K562 (cell line): Measurements from ENCODE around the gene BAHD1. TPM values are rescaled to one million over a fixed set of nuclear protein-coding genes. Genes with fewer than 3 reads are reported as not detected.

Source experiments
- ATAC-seq: fragments of 200-7000 bp; cut with Tn5 transposase; 3 replicates; pipeline ENCODE4 v1.9.1; 2020; ENCODE audit warnings: moderate library complexity
- BruUV-seq: library from RNA; stranded (reverse); fragments of 400-500 nt; replicated peaks from 2 replicates; lab custom pipeline; 2021; lab: Mats Ljungman, UMichigan
- CTCF ChIA-PET: fragments of 300-600 bp; formaldehyde crosslinking; extraction: SDS; loops from one replicate; lab custom pipeline; 2021; ENCODE audit warnings: low intra/inter-chr PET ratio; lab: Yijun Ruan, JAX
- POLR2A ChIA-PET: fragments of 300-600, 350-650 bp; sonication (Branson Sonifier 250); formaldehyde crosslinking; extraction: SDS; loops from one replicate; lab custom pipeline; 2021; ENCODE audit warnings: antibody characterized with exemption, inconsistent platforms; lab: Yijun Ruan, JAX
- DNase-seq, 4 experiments: peaks; one replicate each; pipeline versions ENCODE4 v3.0.0 to v3.0.0-alpha.2; 2011 to 2018; ENCODE audit warnings: low spot score in 3 of 4, mixed read lengths in 3 of 4; ENCODE audit errors: extremely low read depth in 1 of 4
- FAIRE-seq: peaks from 2 replicates; lab custom pipeline; 2011; peaks lifted over from hg19 to GRCh38; lab: Jason Lieb, UNC
- H2AFZ ChIP-seq: 2 replicates; pipeline ENCODE4 v1.6.0; 2011; ENCODE audit warnings: low read depth, low read length, control low read depth, inconsistent platforms
- H3K27ac ChIP-seq: fragments of 200-600 bp; 3 replicates; pipeline ENCODE4 v1.8.0; 2011; ENCODE audit warnings: low read depth, mild to moderate bottlenecking, control low read depth, inconsistent platforms, low read length, moderate library complexity, mixed read lengths; ENCODE audit errors: extremely low read depth
- H3K27me3 ChIP-seq, 2 experiments: fragments of 300-600 bp in 1 of 2; 2 replicates in 1 of 2; 3 replicates in 1 of 2; pipeline versions ENCODE4 v1.6.0 to v1.8.0; 2011; ENCODE audit warnings: inconsistent platforms in 2 of 2, low read length in 2 of 2, mild to moderate bottlenecking in 1 of 2, mixed read lengths in 1 of 2, moderate library complexity in 1 of 2; ENCODE audit not compliant: control insufficient read depth in 2 of 2, insufficient read depth in 2 of 2
- H3K36me3 ChIP-seq: fragments of 300-600 bp; 3 replicates; pipeline ENCODE4 v1.8.0; 2011; ENCODE audit warnings: mild to moderate bottlenecking, low read length, inconsistent platforms; ENCODE audit not compliant: control insufficient read depth, insufficient read depth
- H3K4me1 ChIP-seq, 2 experiments: fragments of 200-600 bp in 1 of 2; replicated peaks in 1 of 2; 2 replicates in 1 of 2; 3 replicates in 1 of 2; pipeline versions ENCODE4 v1.5.1 to v1.8.0; 2011; ENCODE audit warnings: inconsistent platforms in 2 of 2, low read length in 2 of 2, mild to moderate bottlenecking in 1 of 2, mixed read lengths in 1 of 2, moderate library complexity in 1 of 2; ENCODE audit not compliant: control insufficient read depth in 2 of 2, insufficient read depth in 2 of 2
- H3K4me2 ChIP-seq: 2 replicates; pipeline ENCODE4 v1.6.1; 2011; ENCODE audit warnings: low read length, control low read depth, inconsistent platforms, mixed read lengths; ENCODE audit not compliant: insufficient read depth
- H3K4me3 ChIP-seq: fragments of 200-600 bp; sonication (generic), shearing (Covaris generic); 2 replicates; pipeline ENCODE4 v1.5.1; 2016; ENCODE audit warnings: control low read depth, inconsistent platforms
- H3K79me2 ChIP-seq: fragments of 200-600 bp; 3 replicates; pipeline ENCODE4 v1.8.0; 2011; ENCODE audit warnings: low read length, inconsistent platforms; ENCODE audit not compliant: control insufficient read depth, insufficient read depth
- H3K9ac ChIP-seq, 2 experiments: 2 replicates each; pipeline versions ENCODE4 v1.6.0 to v1.6.1; 2011; ENCODE audit warnings: low read depth in 2 of 2, low read length in 2 of 2, control low read depth in 1 of 2, inconsistent platforms in 1 of 2, mild to moderate bottlenecking in 1 of 2, mixed read lengths in 1 of 2; ENCODE audit not compliant: insufficient read depth in 1 of 2
- H3K9me1 ChIP-seq: one replicate; pipeline ENCODE4 v1.6.0; 2011; ENCODE audit warnings: inconsistent platforms, mild to moderate bottlenecking, low read length, moderate library complexity; ENCODE audit not compliant: control insufficient read depth, insufficient read depth
- H3K9me3 ChIP-seq: replicated peaks from 2 replicates; pipeline ENCODE4 v1.5.1; 2011; ENCODE audit warnings: low read depth, low read length, inconsistent platforms; ENCODE audit not compliant: control insufficient read depth, insufficient read depth
- H4K20me1 ChIP-seq: replicated peaks from 2 replicates; pipeline ENCODE4 v1.6.1; 2011; ENCODE audit warnings: low read length, inconsistent platforms, mixed read lengths; ENCODE audit not compliant: control insufficient read depth, insufficient read depth
- BACH1 ChIP-seq: fragments of 200-800 bp; sonication (Bioruptor generic); IDR thresholded peaks from 2 replicates; pipeline ENCODE4 v1.6.1; 2016; ENCODE audit warnings: missing genetic modification characterization, missing compliant biosample characterization
- EGR1 ChIP-seq: fragments of 450-650 bp; conservative IDR thresholded peaks from 2 replicates; pipeline ENCODE4 v1.6.1; 2017; ENCODE audit warnings: mild to moderate bottlenecking
- HNRNPLL ChIP-seq: fragments of 200-400 bp; formaldehyde crosslinking; IDR thresholded peaks from 2 replicates; pipeline ENCODE4 v1.6.1; 2017; ENCODE audit warnings: low read length, low read depth, mild to moderate bottlenecking; ENCODE audit not compliant: poor library complexity, severe bottlenecking
- NR1H2 ChIP-seq: sonication (generic); formaldehyde crosslinking; IDR thresholded peaks from 2 replicates; pipeline ENCODE4 v1.4.0; 2020; ENCODE audit warnings: mild to moderate bottlenecking, missing genetic modification reagents
- NR3C1 ChIP-seq: sonication (generic); formaldehyde crosslinking; IDR thresholded peaks from 2 replicates; pipeline ENCODE4 v1.8.1; 2022; ENCODE audit warnings: missing genetic modification reagents
- RB1 ChIP-seq: fragments of 450-650 bp; IDR thresholded peaks from 2 replicates; pipeline ENCODE4 v1.6.1; 2017; ENCODE audit warnings: low read depth, mild to moderate bottlenecking
- SMARCA5 ChIP-seq: fragments of 450-650 bp; IDR thresholded peaks from 2 replicates; pipeline ENCODE4 v1.6.1; 2016
- SPI1 ChIP-seq: IDR thresholded peaks from 2 replicates; pipeline ENCODE4 v1.6.1; 2011; ENCODE audit warnings: low read depth, low read length, control low read depth, borderline replicate concordance
- WGBS: fragments of 100-300 bp; shearing (Covaris generic); methylation state at CpG from one replicate; pipeline ENCODE4 v1.1.6; 2016; ENCODE audit warnings: low coverage, mixed read lengths; ENCODE audit not compliant: insufficient coverage; ENCODE audit errors: missing lambda C conversion rate; 5-methylcytosine and 5-hydroxymethylcytosine counted together
- in situ Hi-C: fragments of 300-500 bp; cut with MboI; formaldehyde crosslinking; loops from 4 replicates; pipeline ENCODE4 v1.15.0; 2018; ENCODE audit warnings: inconsistent platforms, mixed read lengths
- intact Hi-C: fragments of 100-400 bp; cut with micrococcal nuclease; formaldehyde crosslinking; loops from 2 replicates; pipeline ENCODE4 v1.14.2; 2022
- polyA plus RNA-seq, 8 experiments: library from polyadenylated mRNA; depleted of rRNA in 4 of 8; stranded (reverse) in 5 of 8; unstranded in 3 of 8; fragments of >200 nt; fragmentation: Nextera tagmentation in 2 of 8; fragmentation: Illumina TruSeq in 1 of 8; extraction: Ambion mirVana in 2 of 8; extraction: Trizol in 1 of 8; gene quantifications; 2 replicates each; pipeline versions ENCODE4 v1.2.1 to v1.2.3, GENCODE V29; 2011 to 2014; ENCODE audit warnings: inconsistent platforms in 1 of 8, missing spikeins in 1 of 8
- total RNA-seq, 7 experiments: library from RNA; depleted of rRNA in 6 of 7; stranded (reverse); fragments of >200 nt in 6 of 7; fragmentation: Illumina TruSeq in 2 of 7; extraction: Trizol in 2 of 7; gene quantifications; 2 replicates each; pipeline versions ENCODE4 v1.2.1 to v1.2.3, GENCODE V29; 2011 to 2021; ENCODE audit warnings: low replicate concordance in 1 of 7
- TF ChIP-seq, protein P1 (sequence below): fragments of 450-650 bp; IDR thresholded peaks from 2 replicates; pipeline ENCODE4 v1.6.1; 2016; ENCODE audit warnings: mild to moderate bottlenecking, moderate library complexity
- TF ChIP-seq, protein P2 (sequence below): fragments of 200-800 bp; sonication (Bioruptor generic); IDR thresholded peaks from 2 replicates; pipeline ENCODE4 v1.6.1; 2017; ENCODE audit warnings: missing genetic modification characterization, missing compliant biosample characterization

Gene BAHD1
- total and polyA plus RNA-seq, 9 of the 15 experiments (the other 6 are each of a cell fraction or from before 2014, with no cell fraction given) = 0.55 to 38.5 (median 11.5) TPM

DNA sequence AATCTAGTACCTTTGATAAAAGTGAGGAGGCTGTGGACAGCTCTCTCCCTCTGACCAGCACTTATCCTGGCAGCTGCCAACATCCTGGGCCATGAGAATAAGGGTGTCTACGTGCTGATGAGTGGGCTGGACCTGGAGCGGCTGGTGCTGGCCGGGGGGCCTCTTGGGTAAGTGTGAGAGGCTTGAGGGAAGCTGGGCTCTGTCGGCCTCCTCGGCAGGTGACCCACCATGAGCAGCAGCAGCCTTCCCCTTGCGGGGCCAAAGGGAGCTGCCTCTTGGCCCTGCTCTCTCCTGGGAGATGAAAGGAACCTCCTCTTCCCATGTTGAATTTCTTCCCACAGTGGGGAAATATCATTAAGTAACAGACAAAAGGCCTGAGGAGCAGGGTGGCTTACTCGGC, 25.9 kb upstream of the BAHD1 start:
- no peaks in the 10 kb centered on the region for H3K79me2 ChIP-seq
- intact Hi-C loops = no loop called here
- H3K36me3 ChIP-seq = 0 out of 3 replicates have a peak, but pooled peaks cover 3% of the 10 kb centered on the region
- CTCF ChIA-PET = no interaction called here
- no peaks in the 10 kb centered on the region for H4K20me1 ChIP-seq
- H3K4me3 ChIP-seq = no peak overlapping the region
- H3K27me3 ChIP-seq = no peaks in the 10 kb centered on the region
- H3K9ac ChIP-seq = no peak overlapping the region
- no TSS peak for BruUV-seq
- WGBS = 64% methylated on average over 7 of the region's 7 CpGs
- ATAC-seq (no peak), DNase-seq (no peak), FAIRE-seq (no peak)
- H3K9me1 ChIP-seq = no peaks in the 10 kb centered on the region
- H3K4me1 ChIP-seq = no peaks in the 10 kb centered on the region
- H3K9me3 ChIP-seq = no peaks in the 10 kb centered on the region
- POLR2A ChIA-PET = interaction anchor here (1.2 to 1.7 kb wide), 2 partner anchors 9 to 11 kb away, joined by 3 to 5 read pairs; partner anchors contain the start of gene IVD
- no peak overlapping the region for H3K27ac ChIP-seq
- TF ChIP-seq NR1H2 (no peak), NR3C1 (no peak), BACH1 (tag) (no peak), SPI1 (no peak), SMARCA5 (no peak), HNRNPLL (no peak), EGR1 (no peak), RB1 (no peak)
- TF ChIP-seq, protein P1, sequence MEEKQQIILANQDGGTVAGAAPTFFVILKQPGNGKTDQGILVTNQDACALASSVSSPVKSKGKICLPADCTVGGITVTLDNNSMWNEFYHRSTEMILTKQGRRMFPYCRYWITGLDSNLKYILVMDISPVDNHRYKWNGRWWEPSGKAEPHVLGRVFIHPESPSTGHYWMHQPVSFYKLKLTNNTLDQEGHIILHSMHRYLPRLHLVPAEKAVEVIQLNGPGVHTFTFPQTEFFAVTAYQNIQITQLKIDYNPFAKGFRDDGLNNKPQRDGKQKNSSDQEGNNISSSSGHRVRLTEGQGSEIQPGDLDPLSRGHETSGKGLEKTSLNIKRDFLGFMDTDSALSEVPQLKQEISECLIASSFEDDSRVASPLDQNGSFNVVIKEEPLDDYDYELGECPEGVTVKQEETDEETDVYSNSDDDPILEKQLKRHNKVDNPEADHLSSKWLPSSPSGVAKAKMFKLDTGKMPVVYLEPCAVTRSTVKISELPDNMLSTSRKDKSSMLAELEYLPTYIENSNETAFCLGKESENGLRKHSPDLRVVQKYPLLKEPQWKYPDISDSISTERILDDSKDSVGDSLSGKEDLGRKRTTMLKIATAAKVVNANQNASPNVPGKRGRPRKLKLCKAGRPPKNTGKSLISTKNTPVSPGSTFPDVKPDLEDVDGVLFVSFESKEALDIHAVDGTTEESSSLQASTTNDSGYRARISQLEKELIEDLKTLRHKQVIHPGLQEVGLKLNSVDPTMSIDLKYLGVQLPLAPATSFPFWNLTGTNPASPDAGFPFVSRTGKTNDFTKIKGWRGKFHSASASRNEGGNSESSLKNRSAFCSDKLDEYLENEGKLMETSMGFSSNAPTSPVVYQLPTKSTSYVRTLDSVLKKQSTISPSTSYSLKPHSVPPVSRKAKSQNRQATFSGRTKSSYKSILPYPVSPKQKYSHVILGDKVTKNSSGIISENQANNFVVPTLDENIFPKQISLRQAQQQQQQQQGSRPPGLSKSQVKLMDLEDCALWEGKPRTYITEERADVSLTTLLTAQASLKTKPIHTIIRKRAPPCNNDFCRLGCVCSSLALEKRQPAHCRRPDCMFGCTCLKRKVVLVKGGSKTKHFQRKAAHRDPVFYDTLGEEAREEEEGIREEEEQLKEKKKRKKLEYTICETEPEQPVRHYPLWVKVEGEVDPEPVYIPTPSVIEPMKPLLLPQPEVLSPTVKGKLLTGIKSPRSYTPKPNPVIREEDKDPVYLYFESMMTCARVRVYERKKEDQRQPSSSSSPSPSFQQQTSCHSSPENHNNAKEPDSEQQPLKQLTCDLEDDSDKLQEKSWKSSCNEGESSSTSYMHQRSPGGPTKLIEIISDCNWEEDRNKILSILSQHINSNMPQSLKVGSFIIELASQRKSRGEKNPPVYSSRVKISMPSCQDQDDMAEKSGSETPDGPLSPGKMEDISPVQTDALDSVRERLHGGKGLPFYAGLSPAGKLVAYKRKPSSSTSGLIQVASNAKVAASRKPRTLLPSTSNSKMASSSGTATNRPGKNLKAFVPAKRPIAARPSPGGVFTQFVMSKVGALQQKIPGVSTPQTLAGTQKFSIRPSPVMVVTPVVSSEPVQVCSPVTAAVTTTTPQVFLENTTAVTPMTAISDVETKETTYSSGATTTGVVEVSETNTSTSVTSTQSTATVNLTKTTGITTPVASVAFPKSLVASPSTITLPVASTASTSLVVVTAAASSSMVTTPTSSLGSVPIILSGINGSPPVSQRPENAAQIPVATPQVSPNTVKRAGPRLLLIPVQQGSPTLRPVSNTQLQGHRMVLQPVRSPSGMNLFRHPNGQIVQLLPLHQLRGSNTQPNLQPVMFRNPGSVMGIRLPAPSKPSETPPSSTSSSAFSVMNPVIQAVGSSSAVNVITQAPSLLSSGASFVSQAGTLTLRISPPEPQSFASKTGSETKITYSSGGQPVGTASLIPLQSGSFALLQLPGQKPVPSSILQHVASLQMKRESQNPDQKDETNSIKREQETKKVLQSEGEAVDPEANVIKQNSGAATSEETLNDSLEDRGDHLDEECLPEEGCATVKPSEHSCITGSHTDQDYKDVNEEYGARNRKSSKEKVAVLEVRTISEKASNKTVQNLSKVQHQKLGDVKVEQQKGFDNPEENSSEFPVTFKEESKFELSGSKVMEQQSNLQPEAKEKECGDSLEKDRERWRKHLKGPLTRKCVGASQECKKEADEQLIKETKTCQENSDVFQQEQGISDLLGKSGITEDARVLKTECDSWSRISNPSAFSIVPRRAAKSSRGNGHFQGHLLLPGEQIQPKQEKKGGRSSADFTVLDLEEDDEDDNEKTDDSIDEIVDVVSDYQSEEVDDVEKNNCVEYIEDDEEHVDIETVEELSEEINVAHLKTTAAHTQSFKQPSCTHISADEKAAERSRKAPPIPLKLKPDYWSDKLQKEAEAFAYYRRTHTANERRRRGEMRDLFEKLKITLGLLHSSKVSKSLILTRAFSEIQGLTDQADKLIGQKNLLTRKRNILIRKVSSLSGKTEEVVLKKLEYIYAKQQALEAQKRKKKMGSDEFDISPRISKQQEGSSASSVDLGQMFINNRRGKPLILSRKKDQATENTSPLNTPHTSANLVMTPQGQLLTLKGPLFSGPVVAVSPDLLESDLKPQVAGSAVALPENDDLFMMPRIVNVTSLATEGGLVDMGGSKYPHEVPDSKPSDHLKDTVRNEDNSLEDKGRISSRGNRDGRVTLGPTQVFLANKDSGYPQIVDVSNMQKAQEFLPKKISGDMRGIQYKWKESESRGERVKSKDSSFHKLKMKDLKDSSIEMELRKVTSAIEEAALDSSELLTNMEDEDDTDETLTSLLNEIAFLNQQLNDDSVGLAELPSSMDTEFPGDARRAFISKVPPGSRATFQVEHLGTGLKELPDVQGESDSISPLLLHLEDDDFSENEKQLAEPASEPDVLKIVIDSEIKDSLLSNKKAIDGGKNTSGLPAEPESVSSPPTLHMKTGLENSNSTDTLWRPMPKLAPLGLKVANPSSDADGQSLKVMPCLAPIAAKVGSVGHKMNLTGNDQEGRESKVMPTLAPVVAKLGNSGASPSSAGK = no peak
- TF ChIP-seq, protein P2, sequence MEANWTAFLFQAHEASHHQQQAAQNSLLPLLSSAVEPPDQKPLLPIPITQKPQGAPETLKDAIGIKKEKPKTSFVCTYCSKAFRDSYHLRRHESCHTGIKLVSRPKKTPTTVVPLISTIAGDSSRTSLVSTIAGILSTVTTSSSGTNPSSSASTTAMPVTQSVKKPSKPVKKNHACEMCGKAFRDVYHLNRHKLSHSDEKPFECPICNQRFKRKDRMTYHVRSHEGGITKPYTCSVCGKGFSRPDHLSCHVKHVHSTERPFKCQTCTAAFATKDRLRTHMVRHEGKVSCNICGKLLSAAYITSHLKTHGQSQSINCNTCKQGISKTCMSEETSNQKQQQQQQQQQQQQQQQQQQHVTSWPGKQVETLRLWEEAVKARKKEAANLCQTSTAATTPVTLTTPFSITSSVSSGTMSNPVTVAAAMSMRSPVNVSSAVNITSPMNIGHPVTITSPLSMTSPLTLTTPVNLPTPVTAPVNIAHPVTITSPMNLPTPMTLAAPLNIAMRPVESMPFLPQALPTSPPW (CRISPR knock-in tag) = no peak
- H2AFZ ChIP-seq = no peak overlapping the region
- no peak overlapping the region for H3K4me2 ChIP-seq
- in situ Hi-C loops = no loop called here
